Measurements from ENCODE around the gene PPIL1.

- TF ChIP-seq ZNF596 (tag by site-specific recombination; IDR thresholded peaks at IDR 0.05) (no peak), CTCF (tag by site-specific recombination; IDR thresholded peaks at IDR 0.05) (no peak), HOXD13 (CRISPR knock-in tag; IDR thresholded peaks at IDR 0.05; ENCODE audit: borderline replicate concordance) (no peak), ZNF670 (tag by site-specific recombination; IDR thresholded peaks at IDR 0.05; ENCODE audit: low read depth) (no peak), ZNF248 (tag by site-specific recombination; IDR thresholded peaks at IDR 0.05) (no peak), ZNF274 (IDR thresholded peaks at IDR 0.05; ENCODE audit: low read length) (no peak), ZNF274 (tag by site-specific recombination; IDR thresholded peaks at IDR 0.05; ENCODE audit: borderline replicate concordance) (no peak), ZNF174 (tag by site-specific recombination; IDR thresholded peaks at IDR 0.05) (no peak), ZNF837 (tag by site-specific recombination; IDR thresholded peaks at IDR 0.05) (no peak), ZNF362 (tag by site-specific recombination; IDR thresholded peaks at IDR 0.05) (no peak), ZNF830 (tag by site-specific recombination; IDR thresholded peaks at IDR 0.05; ENCODE audit: low read depth) (no peak)
Measured at GRCh38 chr6:36807750-36808149, 66.9 kb downstream of the PPIL1 start.

Data from HEK293 (cell line).